Germinal center (tissue), 1 donor: ENCODE results near the gene DNAJB8.

ENCODE experiments used
- DNase-seq: peaks from one replicate; pipeline ENCODE4 v3.0.0; 2012; ENCODE audit warnings: mixed read lengths, low spot score

The DNAJB8 gene

DNA sequence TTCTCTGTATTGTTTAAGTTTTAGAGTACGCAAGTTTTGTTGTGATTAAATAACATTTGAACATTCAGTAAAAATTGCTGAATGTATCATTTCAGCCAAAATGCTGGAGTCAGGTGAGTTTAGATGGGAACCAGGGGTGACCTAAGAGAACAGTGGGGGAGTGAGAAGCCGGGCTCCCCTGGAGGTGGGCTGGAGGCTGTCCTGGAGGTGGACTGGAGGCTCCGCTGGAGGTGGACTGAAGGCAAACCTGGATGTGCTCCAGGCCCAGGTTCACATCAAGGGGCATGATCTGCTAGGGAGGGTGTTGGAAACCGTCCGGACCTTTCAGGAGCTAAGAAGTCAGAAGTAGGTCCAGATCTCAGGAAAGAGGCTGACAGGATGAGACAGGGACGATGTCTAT, 23.7 kb downstream of the DNAJB8 start:
- no peak for DNase-seq

DNA sequence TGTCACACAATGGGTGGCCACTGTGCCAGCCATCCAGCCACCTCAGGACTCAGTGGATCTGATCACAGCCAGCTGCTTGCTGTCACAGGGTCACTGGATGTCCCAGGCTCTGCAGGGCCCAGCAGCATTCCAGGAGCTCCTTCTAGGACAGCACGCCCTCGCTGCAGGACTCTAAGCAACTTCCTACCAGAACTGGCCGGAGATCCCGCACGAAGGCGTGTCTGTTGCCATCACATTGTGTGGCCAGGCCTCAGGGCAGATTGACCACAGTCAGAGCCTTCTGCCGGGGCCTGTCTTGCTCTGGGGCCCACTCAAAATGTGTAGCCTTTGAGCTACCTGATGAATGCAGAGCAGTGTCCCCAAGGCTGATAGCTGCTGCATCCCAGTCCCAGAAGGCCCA, 24.6 kb downstream of the DNAJB8 start:
- no peak for DNase-seq

DNA sequence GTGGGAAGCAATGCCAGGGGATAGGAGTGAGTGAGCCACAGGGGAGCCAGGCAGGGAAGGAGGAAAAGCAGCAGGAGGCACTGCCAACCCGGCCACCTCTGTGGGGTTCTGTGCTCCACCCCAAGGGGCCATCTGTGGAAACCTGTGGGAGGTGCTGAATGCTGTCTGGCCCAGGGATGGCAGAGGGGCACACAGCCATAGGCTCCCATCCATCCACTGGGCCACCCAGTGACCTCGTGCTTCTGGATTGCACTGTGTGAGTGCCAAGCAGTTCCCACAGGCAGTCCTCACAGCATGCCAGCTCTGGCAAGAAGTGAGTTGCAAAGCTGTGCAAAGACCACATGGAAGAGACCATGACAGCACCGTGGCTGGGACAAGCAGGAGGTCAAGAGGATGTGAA, 27.5 kb downstream of the DNAJB8 start:
- no peak for DNase-seq

DNA sequence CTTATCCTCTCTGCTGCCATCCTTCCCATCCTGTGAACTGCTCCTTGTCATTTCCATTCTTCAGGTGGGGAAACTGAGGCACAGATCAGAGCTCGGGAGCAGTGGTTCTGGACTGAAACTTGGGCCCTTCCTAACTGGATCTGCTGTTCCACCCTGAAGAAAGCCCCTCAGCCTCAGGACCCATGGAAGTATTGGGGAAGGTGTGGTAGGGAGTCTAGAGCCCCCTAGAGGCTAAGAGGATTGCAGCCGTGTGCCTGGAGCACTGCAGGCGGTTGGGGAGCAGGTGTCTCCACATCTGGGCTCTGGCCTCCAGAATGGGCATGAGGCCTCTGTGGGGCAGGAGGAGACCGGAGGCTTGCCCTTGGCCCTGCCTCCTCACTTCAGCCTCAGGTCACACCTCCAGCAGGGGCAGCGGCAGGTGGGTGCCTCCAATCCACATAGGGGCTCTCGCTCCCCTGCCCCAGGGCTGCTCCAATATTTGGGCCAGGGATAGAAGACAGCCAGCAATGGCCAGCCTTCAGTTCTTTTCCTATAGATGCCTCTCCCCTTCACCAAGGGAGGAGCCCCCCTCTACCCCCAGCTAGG, 28.1 kb downstream of the DNAJB8 start:
- DNase-seq = peak; percentile 31

DNA sequence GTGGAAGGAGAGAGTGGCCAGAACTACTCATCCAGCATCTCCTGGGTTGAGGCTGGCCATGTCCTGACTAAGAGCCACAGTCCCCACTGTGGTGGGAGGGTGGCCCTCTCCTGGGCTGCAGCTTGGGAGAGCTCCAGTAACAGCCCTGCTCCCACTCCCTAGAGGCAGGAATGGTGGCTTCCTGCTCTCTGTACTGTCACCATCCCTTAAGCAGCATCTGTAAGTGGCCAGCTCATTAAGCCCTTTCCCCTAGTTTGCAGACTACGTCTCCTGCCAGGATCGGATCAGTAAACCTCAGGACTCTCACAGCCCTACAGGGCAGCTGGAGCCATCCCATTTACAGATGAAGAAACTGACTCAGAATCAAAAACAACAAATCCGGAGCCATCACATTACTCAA, 30.5 kb downstream of the DNAJB8 start:
- no peak for DNase-seq

DNA sequence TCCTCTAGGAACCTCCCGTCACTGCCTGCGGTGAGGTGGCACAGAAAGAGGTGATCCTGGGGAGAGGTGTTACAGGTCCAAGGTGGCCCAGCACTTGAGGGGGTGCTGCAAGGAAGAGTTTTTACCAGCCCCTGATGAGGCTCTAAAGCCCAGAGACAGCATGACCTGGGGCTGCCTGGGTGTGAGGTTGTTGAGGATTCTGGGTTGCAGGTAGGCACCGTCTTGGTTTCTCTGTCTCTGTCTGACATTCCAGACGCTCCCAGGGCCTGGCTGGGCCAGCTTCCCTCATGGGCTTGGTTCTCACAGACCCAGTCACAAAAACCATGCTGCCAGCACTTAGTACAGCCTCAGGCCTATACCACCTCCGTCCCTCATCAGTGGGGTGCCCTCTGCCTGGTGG, 31.1 kb downstream of the DNAJB8 start:
- no peak for DNase-seq

DNA sequence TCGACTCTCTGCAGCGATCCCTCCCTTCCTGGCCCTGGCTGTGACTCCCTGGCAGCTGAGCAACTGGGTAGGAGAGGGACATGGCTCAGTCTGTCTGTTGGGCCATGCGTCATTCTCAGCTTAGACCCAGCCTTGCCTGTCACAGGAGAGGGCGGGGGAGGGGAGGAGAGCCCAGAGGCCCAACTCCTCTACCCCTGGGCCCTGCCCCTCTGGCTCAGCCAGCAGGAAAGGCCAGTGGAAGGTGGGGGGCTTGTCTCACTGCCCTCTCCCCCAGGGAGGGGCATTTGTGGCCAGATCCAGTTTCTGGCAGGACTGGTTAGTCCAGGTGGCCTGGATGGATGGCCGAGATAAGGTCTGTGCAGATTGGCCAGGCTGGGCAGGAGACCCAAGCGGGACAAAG, 31.6 kb downstream of the DNAJB8 start:
- DNase-seq = no peak

DNA sequence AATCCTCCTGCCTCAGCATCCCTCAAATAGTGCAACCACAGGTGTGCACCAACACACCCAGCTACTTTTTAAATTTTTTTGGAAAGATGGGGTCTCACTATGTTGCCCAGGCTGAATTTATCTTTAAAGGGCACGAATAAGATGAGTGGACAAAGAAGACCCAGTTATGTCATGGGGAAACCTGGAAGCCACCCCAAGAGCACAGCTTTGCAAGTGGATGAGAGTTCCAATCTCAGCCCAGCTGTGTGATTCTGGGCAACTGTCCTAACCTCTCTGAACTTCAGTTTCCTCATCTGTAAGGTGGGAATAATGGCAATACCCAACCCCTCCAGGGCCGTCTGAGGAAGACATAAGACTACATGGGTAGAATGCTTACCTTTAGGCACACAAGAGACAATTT, 32.2 kb downstream of the DNAJB8 start:
- DNase-seq = no peak

DNA sequence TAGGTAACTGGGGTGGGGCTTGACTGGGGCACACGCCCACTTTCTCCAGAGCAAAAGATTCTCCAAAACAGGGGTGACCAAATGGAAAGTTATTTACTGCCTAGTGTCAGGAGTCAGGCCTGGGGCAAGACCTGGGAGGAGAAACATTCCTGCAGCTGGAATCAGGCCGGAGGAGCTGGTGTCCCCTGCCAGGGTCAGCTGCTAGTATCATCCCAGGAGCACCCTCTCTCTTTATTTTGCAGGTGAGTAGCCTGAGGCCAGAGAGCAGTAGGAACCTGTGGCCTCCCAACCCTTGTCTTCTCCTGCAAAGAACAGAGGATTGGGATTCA, 32.9 kb downstream of the DNAJB8 start:
- no peak for DNase-seq

DNA sequence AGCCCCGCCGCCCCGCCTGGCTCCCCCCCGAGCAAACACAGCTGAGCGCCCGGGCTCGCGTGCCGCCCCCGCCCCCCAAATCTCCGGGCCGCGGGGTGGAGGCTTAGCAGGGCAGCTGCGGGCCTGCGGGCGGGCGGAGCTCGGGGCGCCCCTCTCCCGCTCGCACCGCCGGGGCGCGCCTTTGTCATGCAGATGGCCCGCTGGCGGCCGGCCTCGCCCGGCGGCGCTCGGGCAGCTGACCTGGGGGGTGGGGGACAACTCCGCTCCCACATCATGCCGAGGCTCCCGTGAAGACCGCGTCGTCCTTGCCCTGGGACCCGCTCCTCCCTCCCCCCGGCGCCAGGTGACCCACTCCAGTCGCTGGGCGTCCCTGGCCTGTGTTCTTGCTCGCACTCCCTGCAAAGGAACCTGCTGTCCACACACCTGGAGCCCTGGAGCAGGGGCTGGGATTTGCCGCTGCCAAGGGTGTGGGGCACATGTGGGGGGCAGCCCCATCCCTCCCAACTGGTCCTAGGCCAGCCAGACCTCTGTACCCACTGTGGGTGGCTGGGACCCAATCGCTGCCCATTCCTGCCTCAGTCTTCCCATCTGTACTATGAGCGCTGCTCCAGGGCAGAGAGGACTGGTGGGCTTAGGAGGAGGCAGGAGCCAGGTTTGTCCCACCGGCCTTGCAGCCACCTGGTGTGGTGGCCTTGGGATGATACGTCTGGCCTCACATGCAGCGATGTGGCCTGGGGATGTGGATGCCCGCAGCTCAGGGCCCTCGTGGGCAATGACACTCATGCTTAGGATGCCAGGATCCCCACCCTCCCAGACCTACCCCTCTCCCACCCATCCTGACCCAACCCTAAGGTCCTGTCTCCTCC, 33.5 kb downstream of the DNAJB8 start:
- no peak for DNase-seq

DNA sequence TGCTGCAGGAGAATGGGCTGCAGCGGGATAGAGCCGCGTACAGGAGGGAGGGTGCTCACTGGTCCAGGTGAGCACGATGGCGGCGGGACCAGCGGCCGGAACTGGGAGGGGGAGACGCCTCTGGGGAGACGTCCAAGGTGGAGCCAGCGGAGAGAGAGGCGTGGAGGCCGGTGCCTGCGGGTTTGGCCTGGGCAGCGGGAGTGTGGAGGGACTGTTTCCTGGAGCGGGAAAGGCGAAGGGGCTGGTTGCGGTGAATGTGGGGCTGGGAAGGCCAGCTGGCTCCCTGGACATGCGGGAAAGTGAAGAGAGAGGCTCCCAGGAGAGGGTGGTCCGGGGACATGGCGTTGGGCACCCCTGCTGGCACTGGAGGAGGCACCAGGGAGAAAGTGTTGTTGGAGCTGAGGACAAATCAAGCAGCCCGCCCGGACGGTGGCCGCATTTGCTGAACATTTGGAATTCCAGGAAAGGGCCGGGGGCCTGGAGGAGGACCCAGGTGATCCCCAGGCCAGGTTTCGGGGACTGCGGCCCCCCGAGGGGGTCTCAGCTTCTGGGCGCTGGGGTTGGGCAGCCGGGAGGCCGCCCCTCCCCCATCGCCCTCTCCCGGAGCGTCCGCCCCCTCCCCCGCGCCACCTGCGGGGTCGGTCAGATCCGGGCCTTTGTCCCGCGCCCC, 34.3 kb downstream of the DNAJB8 start:
- DNase-seq = no peak

DNA sequence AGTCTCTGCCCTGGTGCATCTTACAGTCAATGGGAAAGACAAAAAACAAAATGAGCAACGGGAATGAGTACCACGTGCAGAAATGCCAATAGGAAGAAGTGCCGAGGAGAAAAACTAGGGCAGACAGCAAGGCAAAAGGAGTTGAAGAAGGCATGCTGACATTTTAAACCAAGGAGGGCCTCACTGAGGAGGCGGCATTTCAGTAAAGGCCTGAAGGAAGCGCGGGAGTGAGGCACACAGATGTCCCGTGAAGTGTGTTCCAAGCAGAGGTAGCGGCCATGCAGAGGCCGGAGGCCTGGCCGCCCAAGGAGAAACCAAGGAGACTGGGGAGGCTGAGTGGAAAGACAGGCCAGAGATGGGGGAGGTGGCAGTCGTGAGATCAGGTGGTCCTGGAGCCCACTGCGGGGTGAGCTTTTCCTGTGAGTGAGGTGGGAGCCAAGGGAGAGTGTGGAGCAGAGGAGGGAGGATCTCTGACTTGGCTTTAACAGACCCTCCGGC, 34.8 kb downstream of the DNAJB8 start:
- no peak for DNase-seq

DNA sequence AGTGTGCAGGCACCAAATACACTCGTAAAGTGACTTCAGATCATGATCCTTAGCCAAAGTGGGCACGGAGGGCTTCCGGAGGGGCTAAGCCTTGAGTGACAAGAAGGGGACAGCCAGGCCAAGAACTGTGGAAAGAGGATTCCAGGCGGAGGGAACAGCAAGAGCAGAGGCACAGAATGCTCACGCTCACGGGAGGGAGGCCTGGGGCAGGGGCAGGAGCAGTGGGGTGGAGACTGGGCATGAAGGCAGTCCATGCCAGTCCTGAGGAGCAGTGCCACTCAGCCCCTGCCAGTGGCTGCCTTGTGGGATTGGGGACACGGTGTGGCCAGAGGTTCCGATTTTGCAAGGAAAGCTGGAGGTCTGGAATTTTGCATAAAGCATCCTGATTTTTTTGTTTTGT, 36.0 kb downstream of the DNAJB8 start:
- DNase-seq = no peak

DNA sequence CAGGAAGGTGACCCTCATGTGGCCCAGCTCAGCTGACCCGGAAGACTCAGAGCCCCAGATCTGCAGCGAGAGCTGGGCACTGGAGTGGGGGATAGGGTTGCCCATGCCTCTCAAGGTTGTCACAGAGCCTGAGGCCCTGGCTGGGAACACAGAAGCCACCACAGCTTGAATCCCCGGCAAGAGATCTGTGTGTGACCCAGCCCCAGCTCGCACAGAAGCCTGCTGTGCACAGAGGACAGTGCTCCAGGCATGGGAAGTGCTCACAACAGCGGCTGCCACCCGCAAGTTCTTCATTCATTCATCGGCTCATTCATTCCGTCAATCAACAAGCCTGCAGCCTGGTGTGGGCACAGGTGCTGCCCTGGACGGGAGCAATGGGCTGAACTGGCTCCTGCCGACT, 36.4 kb downstream of the DNAJB8 start:
- DNase-seq = no peak

DNA sequence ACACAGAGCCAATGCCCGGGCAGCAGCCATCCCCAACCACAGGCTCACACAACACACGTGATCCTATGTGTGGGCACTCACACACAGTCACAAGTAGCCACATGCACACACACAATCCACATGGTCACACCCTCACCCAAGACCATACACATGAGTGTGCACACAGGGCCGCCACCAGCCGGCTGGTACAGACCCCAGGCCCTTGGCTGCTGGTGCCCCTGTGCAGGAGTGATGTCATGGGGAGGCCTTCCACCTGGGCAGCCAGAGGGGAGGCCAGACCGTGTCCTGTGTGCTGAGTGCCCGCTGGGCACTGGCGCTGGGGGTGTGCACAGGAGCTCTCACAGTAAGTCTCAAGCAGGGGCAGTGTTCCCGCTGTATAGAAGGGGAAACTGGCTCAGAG, 36.9 kb downstream of the DNAJB8 start:
- no peak for DNase-seq

DNA sequence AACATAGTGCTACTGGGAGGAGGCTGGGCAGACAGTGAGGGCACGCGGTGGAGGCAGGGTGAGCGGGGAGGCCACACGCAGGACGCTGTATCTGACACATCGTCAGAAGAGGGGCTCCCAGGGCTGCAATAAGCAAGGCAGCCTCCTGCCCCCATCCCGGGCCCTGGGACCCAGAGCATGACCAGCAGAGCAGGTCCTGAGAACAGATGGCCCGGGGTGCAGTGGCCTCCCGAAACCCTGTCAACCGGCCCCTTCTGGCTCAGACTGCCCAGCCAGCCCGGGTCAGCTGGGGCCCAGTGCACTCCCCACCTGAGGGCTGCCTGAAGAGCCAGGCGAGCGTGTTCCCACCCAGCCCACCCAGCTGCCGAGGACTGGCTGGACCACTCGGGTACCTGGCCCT, 37.4 kb downstream of the DNAJB8 start:
- DNase-seq = no peak

DNA sequence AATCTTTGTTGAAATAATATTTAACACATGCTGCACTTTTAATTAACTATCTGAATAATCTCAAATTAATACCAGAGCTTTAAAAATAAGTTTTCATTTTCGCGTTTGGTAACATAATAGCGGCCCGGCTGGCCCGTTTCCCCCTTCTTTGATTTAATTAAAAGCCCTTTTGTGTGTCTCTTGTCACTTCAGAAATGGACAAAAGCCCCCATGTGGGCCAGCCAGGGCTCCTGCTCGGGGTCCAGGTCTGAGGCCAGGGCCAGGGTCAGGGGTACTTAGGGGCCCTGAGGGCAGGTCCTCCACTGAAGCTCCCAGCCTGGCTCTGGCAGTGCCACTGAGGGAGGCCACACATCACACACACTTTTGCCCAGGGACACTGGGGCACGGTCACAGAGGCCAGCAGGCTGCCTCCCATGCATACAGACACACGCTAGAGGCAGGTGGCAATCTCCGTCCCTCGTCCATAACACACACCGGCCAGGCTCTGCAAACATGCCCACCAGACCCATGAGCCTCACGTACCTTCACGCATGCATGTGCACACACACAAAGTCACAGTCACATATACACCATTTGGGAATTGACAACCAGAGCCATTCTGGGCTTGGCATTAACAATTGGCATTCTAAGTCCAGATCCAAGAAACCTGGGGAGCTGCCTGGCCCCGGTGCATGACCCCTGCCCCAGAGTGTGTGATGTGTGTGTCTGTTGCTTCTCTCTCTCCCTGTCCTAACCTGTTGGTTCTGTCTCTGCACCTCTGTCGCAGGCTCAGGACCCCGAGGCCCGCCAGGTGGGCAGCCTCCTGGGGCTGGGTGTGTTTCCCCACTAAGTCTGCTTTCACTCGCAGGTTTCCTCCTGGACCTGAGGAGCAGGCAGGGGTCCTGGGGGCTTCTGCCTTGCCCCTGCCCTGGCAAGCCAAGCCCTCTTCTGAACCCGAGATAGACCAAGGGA, 38.5 kb downstream of the DNAJB8 start:
- no peak for DNase-seq

DNA sequence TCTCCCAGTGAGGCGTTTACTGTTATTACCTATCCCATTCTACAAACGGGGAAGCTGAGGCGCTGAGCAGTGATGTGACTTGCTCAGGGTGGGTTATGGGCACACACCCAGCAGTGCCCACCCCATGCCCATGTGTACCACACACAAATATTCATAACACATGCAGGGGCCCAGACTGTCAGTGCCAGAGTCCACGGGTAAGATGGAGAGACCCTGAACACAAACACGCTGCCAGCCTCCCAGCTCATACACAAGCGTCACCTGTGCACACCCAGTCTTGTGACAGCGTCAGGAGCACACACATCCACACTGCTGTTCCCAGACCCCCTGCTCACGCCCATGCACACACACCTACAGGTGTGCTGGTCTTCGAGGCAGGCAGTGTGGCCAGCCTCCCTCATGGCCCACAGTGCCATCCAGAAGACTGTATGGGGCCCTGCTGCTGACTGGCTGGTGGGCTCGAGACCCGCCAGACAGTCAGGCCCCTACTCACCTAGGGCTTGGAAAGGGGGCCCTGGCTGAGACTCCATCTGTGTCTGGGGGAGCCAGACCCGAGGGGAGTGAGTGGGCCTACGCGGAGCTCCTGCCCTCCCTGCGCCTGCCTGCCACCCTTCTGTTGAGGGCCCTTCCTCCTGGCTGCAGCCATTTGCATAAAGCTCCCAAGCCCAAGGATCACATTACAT, 39.4 kb downstream of the DNAJB8 start:
- no peak for DNase-seq

DNA sequence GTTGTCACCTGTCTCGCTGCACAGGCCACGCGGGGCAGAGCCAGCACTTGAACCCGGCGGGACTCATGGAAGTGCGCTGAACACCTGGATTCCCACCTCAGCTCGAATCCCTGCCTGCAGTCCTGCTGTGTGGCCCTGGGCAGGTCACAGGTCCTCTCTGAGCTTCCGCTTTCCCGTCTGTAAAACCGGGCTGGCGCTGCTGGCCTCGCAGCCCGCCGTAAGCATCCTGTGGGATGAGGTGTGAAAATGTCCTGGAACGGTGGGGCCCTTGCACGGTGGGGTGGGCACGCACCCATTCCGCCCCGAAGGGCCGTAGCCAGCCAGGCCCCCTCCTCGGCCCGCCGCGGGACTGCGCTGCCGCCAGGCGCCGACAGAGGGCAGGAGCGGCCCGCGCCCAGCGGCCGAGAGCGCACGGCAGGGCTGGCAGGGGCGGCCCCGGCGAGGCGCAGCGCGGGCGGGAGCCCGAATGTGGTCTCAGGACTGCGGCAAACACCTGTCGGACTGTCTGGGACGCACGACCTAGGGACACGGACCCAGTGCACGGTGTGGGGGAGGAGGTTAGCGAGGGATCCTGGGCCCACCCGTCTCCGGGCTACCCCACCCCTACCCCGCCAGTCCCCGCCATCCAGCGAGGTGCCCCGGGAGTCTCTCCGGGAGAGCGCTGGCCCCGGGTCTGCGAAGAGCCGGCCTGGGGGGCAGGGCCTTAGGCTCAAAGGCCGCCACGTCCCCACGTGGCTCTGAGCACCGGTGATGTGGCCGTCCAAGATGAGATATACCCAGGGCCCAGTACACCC, 40.4 kb downstream of the DNAJB8 start:
- peak; percentile 86 for DNase-seq

DNA sequence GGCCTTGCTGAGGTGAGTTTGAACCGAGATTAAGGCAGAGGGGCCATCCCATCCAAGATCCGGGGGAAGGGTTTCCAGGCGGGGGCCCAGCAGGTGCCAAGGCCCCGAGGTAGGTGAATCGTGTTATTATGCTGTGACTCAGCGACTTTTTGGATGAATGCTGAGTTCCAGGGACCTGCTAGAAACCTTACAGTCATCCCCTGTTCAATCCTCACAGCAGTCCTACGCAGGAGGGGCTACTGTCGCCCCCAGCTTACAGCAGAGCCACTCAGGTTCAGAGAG, 40.9 kb downstream of the DNAJB8 start:
- no peak for DNase-seq
